HG02588 (cell line): ENCODE measurements around the gene TXNDC9.
"Not testable (repeated sequence)": the region's sequence is repeated elsewhere in the genome, so short reads cannot be mapped to it uniquely, and the experiment has no call there.

ENCODE experiments used
- ATAC-seq: cut with Tn5 transposase; IDR thresholded peaks from one replicate; pipeline ENCODE4 v1.9.1; 2021; ENCODE audit warnings: mild to moderate bottlenecking, moderate library complexity; ENCODE audit not compliant: unreplicated experiment

TXNDC9 gene

GRCh38 chr2:99335911-99336803 lies at the start of gene TXNDC9:
Gene TXNDC9 (minus strand): TSS chr2:99336333. CDS start chr2:99333210, 3,123 bp downstream.
- peak; percentile 68 for ATAC-seq

- ATAC-seq: no peak
Observed at GRCh38 chr2:99382143-99382542, 46.0 kb upstream of the TXNDC9 start.

- no peak for ATAC-seq
Observed at GRCh38 chr2:99380376-99381010, 44.4 kb upstream of the TXNDC9 start.

- ATAC-seq: no peak
Observed at GRCh38 chr2:99377879-99378278, 41.7 kb upstream of the TXNDC9 start.

- ATAC-seq: no peak
Observed at GRCh38 chr2:99376254-99376864, 40.2 kb upstream of the TXNDC9 start.

- no peak for ATAC-seq
Observed at GRCh38 chr2:99374747-99375146, 38.6 kb upstream of the TXNDC9 start.

GRCh38 chr2:99373144-99373543 lies 37.0 kb upstream of the TXNDC9 start:
- no peak for ATAC-seq

- ATAC-seq: not testable (repeated sequence)
Observed at GRCh38 chr2:99368854-99369253, 32.7 kb upstream of the TXNDC9 start.

- ATAC-seq: no peak
Observed at GRCh38 chr2:99365661-99366060, 29.5 kb upstream of the TXNDC9 start.

GRCh38 chr2:99356853-99357252 lies 20.7 kb upstream of the TXNDC9 start:
- no peak for ATAC-seq

GRCh38 chr2:99354825-99355224 lies 18.7 kb upstream of the TXNDC9 start:
- not testable (repeated sequence) for ATAC-seq

- no peak for ATAC-seq
Observed at GRCh38 chr2:99354070-99354469, 17.9 kb upstream of the TXNDC9 start.

- no peak for ATAC-seq
Observed at GRCh38 chr2:99350194-99350593, 14.1 kb upstream of the TXNDC9 start.

GRCh38 chr2:99348173-99348572 lies 12.0 kb upstream of the TXNDC9 start:
- ATAC-seq: peak; percentile 47

GRCh38 chr2:99346218-99346617 lies 10.1 kb upstream of the TXNDC9 start:
- no peak for ATAC-seq

- not testable (repeated sequence) for ATAC-seq
Observed at GRCh38 chr2:99345446-99345845, 9.3 kb upstream of the TXNDC9 start.

- ATAC-seq: no peak
Observed at GRCh38 chr2:99342536-99342935, 6.4 kb upstream of the TXNDC9 start.

- no peak for ATAC-seq
Observed at GRCh38 chr2:99340669-99341236, 4.6 kb upstream of the TXNDC9 start.

- ATAC-seq: no peak
Observed at GRCh38 chr2:99338029-99338585, 2.0 kb upstream of the TXNDC9 start.

GRCh38 chr2:99337113-99338028 lies 1.2 kb upstream of the TXNDC9 start, which contains the start of gene EIF5B:
Gene EIF5B (plus strand): TSS chr2:99337389. CDS start chr2:99337555, 166 bp downstream.
- peak; percentile 61 for ATAC-seq
